GM21367 (cell line): ENCODE results near the gene CCDC192.
"Not testable (repeated sequence)": the region's sequence is repeated elsewhere in the genome, so short reads cannot be mapped to it uniquely, and the experiment has no call there.

Experiments used
- ATAC-seq: cut with Tn5 transposase; IDR thresholded peaks from one replicate; pipeline ENCODE4 v1.9.1; 2021; ENCODE audit not compliant: unreplicated experiment

CCDC192 gene

DNA sequence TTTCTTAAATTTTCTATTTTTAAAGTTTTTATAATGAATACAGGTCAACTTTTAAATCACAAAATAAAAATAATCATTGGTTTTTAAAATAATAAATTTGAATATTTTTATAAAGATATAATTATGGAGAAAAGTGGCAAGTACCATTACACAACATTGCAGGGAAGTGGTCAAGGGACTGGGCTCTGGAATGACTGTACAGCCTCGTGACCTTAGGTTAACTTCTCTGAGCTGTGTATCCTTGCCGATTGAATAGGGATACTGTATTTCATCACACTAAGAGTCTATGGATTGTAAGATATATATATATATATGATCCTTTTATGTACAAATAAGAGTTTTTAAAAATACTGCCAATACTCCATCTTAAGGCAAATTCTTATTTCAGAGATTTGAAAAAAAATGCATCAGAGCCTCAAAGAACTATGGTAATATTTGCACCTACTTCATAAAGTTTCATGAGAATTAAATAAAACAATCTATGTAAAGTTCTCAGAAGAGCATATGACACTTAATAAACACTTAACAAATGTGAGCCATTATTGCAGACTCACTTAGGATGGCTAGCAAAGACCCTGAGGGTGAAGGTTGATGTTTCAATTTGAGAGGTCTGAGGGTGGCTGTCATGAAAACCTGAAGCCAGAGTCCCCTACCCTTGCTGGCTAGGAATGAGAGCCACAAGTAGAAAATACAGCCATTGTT lies 136.5 kb downstream of the CCDC192 start:
- peak; percentile 52 for ATAC-seq

DNA sequence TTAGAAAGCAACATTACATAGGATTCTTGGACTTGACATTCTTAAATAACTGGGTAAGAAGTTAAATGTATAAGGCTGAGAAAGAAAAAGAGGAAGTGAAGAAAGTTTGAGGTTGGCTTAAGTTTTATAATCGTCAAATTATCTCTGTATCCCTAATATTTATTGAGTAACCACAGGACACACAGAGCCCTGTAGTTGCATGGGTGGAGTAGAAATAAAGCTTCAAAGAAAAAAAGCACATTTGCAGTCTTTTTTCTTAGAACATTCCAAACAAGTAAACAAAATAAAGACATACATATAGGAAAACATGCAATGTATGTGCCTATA lies 137.0 kb downstream of the CCDC192 start:
- peak; percentile 74 for ATAC-seq

- no peak for ATAC-seq
These were observed 137.6 kb downstream of the CCDC192 start for GRCh38 chr5:127840809-127841208.

DNA sequence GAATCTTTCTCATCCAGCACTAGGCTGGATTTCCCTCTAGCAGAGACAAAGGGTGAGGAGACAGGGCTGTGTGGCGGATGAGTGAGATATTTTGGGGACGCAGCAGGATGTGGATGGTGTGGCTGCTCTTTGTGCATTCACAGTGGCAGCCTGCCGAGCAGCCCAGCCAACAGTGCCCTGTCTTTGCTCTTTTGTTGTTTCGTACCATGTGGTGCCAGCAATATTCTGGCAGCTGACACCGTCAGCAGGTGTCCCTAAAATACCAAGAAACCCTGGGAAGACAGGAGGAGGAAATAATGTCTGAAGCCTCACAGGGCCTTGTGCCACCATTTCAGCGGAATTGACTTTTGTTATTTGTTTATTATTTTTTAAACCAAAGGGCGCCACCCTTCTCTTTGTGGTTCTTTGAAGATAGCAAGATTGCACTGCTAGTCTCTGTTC lies 141.4 kb downstream of the CCDC192 start:
- ATAC-seq: no peak

- no peak for ATAC-seq
These were observed 143.7 kb downstream of the CCDC192 start for GRCh38 chr5:127846884-127847283.

DNA sequence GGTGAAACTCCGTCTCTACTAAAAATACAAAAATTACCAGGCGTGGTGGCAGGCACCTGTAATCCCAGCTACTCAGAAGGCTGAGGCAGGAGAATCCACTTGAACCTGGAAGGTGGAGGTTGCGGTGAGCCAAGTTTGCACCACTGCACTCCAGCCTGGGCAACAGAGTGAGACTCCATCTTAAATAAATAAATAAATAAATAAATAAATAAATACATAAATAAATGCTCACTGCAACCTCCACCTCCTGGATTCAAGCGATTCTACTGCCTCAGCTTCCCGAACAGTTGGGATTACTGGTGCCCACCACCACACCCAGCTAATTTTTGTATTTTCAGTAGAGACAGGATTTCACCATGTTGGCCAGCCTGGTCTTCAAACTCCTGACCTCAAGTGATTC lies 144.4 kb downstream of the CCDC192 start:
- ATAC-seq: not testable (repeated sequence)

- no peak for ATAC-seq
These were observed 144.9 kb downstream of the CCDC192 start for GRCh38 chr5:127848098-127848497.

DNA sequence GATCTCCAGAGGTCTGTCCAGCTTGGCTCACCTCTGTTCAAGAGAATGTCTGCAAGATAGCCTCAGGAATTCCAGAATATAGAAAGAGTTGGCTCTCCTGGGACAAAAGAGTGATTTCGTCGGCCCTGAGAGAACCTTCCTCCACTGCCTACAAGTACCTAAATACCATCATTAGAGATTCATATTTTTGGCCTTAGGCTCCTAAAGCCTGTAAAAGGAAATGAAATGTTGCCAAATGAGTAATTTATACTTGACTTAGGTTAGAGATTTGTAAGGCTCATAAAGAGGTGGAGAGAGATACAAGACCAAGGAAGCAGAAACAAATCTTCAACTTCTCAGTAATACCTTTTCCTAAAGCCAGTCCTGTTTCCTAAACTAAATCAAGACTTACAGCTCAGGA lies 146.2 kb downstream of the CCDC192 start:
- ATAC-seq: no peak

DNA sequence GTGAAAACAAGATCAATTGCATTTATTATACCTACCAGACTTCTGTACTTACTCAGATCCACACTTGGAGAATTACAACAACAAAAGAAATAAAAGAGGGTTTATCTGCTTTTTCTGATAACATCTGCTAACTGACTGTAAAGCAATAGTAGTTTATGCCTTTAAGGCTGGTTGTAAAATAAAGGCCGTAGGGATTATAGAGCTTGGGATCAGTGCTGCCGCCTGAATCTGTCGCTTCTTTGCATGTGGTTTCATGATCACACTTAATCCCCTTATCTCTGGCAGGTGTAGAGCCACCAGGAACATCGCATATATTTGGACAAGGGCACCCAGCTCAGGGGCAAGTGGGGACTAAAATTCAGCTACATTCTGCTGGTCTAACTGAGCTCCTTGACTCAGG lies 146.7 kb downstream of the CCDC192 start:
- ATAC-seq: no peak

DNA sequence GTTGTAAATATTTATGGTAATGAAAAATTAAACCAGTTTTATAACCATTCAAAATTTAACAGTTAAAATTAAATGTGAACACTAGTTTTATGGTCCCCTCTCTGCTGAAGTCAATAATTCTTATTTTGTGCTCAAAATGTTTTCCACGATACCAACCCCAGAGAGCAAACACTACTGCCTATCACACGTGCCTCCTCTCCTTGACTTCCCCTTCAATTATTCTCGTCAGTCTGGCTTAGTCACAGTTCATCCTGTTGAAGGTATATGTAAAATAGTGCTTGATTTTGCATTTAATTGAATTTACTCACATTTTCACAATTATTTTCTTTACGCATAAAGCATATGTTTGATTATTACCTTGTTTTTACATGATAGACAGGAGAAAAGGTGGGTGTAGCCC lies 148.8 kb downstream of the CCDC192 start:
- no peak for ATAC-seq

GRCh38 chr5:127854520-127854919 lies 151.3 kb downstream of the CCDC192 start:
- ATAC-seq: no peak

- no peak for ATAC-seq
These were observed 153.1 kb downstream of the CCDC192 start for GRCh38 chr5:127856292-127856691.

GRCh38 chr5:127858116-127858784 lies 155.1 kb downstream of the CCDC192 start:
- no peak for ATAC-seq

DNA sequence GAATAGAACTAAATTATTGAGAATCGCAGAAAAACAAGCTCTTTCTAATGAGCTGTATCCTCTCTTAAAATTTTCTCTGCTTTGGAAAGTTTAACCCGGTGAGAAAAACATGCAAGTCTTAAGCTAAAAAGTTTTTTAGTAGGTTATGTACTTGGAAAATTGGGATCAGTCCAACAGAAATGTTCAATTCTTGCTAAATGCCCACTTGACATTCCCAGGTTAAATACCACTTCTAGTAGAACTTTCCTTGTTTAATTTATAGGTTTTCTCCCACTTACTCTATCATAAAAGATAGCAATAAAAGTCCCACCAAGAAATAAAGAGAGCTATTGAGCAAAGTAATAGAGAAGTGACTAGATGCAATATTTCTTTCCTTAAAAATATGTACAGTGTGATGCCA lies 157.1 kb downstream of the CCDC192 start:
- no peak for ATAC-seq

GRCh38 chr5:127863161-127863560 lies 160.0 kb downstream of the CCDC192 start:
- ATAC-seq: no peak

DNA sequence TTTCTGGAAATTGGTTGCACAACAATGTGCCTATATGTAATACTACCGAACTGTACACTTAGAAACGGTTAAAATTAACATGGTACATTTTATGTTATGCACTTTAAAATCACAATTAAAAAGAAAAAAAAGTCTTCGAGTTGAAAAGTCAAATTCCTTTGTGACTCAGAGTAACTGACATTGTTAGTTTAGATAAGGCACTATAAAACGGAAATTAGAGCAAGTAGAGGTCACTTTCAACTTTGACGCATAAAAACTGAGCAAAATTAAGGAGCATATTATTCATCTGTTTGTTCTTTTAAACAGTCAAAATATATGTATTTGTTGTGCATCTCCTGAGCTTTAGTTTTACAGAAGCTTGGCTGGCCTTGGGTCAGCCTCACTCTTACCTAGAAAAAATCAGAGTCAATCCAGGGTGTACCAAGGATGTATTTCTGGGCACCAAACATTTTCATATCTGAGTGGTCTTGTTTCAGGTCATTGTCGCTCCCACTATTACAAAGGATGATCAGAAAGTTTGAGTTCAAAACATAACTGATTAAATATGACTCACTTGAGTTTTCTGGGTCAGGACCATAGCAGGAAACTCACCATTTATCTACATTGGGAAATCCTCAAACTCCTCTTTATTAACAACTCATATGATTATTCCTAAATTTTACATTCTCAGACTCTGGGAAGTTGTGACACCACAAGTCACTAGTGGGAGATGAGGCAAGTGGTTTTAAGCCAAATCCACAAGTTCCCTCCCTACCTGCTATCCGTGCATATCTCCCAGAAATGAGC lies 160.6 kb downstream of the CCDC192 start:
- no peak for ATAC-seq

- no peak for ATAC-seq
These were observed 161.3 kb downstream of the CCDC192 start for GRCh38 chr5:127864511-127864910.

GRCh38 chr5:127865273-127865672 lies 162.1 kb downstream of the CCDC192 start:
- ATAC-seq: no peak

DNA sequence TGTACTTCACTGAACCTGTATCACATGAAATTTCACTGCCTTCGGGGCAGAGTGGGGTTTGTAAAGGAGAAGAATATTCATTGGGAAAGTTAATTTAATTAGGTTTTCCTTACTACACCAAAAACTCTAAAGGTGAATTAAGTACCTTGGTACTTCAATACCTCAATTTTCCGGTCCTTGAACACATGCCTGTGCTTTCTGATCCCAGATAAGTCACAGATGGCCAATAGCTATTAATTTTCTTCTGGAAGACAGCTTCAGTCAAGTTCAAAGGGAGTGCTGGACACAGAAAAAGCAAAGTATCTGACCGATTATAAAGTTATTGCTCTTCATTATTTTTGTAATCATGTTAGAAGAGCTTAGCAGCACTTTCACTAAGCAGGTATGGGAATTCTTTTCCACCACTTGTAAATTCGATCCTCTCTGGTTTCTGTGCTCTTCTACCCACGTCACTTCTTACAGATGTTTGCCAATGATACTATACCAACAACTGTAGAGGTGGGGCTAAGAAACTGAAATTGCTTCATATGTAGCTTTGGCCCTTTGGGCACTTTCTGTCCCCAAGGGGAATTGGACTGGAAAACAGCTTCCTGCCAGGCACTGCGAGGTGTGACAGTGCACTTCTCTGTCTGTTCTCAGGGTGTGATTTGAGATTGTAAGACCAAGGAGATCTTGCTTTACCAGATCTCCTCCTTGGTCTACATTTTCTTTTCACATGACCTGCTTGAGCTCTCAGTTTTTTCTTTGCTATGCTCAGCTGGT lies 164.0 kb downstream of the CCDC192 start:
- ATAC-seq: peak; percentile 59

DNA sequence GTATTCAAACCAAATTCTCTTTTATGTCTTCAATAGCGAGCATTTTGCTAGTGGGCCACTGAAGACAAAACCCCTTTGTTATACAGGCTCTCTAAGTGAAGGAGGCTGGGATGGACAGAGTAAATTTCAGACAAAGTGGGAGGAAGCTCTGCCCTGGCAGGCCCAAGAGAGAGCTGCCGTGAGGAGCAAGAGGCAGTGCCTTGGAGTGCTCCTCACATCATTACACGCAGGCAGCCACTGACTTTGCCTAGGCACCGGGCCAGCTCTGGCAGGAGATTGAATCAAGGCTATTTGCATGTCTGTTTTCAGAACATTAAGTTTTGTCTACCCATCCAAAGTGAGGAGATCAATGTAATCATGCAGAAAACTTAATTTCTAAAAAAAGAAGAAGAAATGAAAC lies 167.7 kb downstream of the CCDC192 start:
- ATAC-seq: peak; percentile 53

- no peak for ATAC-seq
These were observed 168.4 kb downstream of the CCDC192 start for GRCh38 chr5:127871503-127872153.
